Measurements from ENCODE around the gene CBLN3.

CBLN3 gene

DNA sequence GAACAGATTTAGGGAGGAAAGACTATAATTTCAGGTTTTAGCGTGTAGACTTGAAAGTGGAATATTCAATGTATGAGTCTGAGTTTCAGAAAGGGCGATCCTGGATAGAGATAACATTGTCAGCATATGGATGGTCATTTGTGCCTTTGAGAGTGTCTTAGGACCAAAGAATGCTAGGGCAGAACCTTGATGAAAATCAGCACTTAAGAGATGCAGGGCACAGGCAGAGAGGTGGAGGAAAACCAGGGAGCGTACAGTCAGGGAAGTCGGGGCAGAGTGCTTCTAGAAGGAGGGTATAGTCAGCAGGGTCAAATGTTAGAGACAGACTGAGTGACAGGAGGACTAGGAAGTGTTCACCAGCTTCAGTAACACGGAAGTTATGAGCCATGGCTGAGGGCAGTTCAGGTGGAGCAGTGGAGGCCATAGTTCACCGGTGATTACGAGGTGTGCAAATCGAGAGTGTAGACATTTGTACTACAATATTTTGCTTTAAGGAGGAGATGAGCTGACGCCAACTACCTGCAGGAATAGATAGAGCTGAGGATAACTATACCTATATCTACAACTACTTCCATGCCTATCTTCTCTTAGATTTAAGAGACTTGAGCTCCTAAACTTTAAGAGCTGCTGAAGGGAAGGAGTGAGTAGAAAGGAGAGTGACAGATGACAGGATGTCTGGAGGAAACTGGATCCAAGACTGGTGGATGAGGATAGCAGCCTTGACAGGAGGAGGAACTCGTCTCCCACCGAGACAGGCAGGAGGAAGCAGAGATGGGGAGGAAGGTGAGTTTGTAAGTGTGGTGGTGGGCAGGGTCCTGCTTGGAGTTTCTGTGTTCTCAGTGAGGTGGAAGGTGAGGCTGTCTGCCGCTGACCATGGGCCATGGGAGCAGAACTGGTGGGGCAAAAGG, 6.5 kb downstream of the CBLN3 start:
- no peak for DNase-seq (ENCODE audit: low read depth in 2 of 2)
- TF ChIP-seq, protein P1, sequence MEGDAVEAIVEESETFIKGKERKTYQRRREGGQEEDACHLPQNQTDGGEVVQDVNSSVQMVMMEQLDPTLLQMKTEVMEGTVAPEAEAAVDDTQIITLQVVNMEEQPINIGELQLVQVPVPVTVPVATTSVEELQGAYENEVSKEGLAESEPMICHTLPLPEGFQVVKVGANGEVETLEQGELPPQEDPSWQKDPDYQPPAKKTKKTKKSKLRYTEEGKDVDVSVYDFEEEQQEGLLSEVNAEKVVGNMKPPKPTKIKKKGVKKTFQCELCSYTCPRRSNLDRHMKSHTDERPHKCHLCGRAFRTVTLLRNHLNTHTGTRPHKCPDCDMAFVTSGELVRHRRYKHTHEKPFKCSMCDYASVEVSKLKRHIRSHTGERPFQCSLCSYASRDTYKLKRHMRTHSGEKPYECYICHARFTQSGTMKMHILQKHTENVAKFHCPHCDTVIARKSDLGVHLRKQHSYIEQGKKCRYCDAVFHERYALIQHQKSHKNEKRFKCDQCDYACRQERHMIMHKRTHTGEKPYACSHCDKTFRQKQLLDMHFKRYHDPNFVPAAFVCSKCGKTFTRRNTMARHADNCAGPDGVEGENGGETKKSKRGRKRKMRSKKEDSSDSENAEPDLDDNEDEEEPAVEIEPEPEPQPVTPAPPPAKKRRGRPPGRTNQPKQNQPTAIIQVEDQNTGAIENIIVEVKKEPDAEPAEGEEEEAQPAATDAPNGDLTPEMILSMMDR (IDR thresholded peaks at IDR 0.05; ENCODE audit: low read depth, low read length), result no peak
- no peak overlapping the region for H3K4me3 ChIP-seq (replicated peaks in 1 of 2; ENCODE audit: low read depth in 2 of 2, low read length in 2 of 2)

DNA sequence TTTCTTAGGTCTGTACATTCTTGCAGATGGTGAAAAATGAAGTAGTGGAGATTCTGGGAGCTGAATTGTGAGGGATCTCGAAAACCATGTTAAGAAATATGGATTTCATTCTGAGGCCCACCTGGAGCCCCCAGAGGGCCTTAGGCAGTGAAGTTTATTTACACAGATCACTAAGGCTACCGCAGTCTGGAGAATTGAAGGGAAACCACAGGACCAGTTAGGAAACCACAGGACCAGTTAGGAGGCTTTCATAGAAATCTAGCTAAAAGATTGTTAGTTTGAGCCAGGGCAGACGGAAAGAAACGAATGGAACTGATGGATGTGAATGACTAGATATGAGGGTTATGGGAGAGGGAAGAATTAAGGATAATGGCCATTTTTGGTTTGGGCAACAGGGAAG, 7.2 kb downstream of the CBLN3 start:
- no peak overlapping the region for H3K4me3 ChIP-seq (replicated peaks in 1 of 2; ENCODE audit: low read depth in 2 of 2, low read length in 2 of 2)
- TF ChIP-seq, protein P1 (IDR thresholded peaks at IDR 0.05; ENCODE audit: low read depth, low read length), result no peak
- no peak for DNase-seq (ENCODE audit: low read depth in 2 of 2)

DNA sequence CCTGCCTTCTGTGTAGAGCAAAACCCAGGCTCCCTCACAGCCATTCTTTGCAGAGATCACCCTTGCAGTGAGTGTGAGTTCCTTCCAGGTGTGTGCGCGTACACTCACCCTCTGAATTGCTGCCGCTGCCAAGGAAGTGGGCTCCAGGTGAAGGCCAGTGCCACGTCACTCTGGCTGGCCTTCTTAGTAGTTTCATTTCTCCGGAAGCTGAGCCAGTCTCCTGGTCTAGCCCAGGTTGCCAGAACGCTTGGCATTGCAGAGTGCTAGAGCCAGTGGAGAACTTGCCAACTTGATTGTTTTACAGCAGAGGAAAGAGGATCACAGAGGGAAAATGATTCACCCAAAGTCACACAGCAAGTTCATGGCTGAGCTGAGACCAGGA, 11.0 kb downstream of the CBLN3 start:
- H3K4me3 ChIP-seq (replicated peaks in 1 of 2; ENCODE audit: low read depth in 2 of 2, low read length in 2 of 2), result no peak overlapping the region
- TF ChIP-seq, protein P1 (IDR thresholded peaks at IDR 0.05; ENCODE audit: low read depth, low read length), result no peak
- DNase-seq (ENCODE audit: low read depth in 2 of 2), result peak; percentile 36 to 44

DNA sequence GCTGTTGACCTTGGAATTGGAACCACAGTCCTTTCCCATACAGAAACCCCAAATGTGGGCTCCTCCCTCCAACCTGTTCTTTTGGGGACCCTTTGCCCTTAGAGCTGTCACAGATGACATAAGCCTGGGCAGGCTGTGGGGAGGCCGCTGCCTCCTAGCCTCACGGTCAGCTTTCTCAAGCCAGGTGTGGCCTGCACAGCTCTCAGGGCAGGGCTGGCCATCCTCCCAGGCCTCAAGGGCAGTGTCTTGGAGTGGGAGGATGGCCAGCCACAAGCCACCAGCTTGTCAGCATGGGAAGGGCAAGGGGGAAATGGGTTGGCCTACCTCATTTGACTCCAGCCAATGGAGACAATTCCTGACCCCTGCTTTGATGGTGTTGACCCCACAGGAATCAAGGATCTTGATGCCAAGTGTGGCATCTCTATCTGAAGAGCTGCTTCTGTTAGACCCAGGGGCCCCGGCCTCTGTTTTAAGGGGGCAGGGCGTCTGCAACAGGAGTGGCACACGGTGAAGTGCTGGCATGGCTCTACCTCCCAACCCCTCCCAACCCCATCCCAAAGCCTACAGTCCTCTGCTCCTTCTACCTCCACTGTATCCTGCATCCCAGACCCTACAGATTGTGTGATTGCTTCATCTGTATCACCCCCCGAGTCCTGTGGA, 11.5 kb downstream of the CBLN3 start:
- DNase-seq (ENCODE audit: low read depth in 2 of 2), result no peak
- no peak overlapping the region for H3K4me3 ChIP-seq (replicated peaks in 1 of 2; ENCODE audit: low read depth in 2 of 2, low read length in 2 of 2)
- TF ChIP-seq, protein P1 (IDR thresholded peaks at IDR 0.05; ENCODE audit: low read depth, low read length), result no peak

DNA sequence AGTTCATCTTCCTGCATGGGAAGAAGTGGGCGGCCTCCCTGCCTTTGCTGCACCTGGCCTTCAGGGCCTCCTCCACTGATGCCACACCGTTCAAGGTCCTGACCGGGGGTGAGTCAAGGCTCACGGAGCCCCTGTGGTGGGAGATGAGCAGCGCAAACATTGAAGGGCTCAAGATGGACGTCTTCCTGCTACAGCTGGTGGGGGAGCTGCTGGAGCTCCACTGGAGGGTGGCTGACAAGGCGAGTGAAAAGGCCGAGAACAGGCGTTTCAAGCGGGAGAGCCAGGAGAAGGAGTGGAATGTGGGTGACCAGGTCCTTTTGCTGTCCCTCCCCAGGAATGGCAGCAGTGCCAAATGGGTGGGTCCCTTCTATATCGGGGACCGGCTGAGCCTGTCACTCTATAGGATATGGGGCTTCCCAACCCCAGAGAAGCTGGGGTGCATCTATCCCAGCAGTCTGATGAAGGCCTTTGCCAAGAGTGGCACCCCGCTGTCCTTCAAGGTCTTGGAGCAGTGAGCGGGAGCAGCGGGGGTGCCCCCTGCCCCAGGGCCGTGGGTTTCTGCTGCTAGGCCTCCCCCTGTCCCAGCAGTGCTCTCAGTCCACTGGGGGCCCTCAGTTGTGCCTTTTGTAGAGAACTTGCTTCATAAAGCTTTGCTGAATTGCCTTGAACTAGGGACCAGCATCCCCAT, 12.4 kb downstream of the CBLN3 start:
- TF ChIP-seq, protein P1 (IDR thresholded peaks at IDR 0.05; ENCODE audit: low read depth, low read length), result no peak
- H3K4me3 ChIP-seq (replicated peaks in 1 of 2; ENCODE audit: low read depth in 2 of 2, low read length in 2 of 2), result no peak overlapping the region
- no peak for DNase-seq (ENCODE audit: low read depth in 2 of 2)

DNA sequence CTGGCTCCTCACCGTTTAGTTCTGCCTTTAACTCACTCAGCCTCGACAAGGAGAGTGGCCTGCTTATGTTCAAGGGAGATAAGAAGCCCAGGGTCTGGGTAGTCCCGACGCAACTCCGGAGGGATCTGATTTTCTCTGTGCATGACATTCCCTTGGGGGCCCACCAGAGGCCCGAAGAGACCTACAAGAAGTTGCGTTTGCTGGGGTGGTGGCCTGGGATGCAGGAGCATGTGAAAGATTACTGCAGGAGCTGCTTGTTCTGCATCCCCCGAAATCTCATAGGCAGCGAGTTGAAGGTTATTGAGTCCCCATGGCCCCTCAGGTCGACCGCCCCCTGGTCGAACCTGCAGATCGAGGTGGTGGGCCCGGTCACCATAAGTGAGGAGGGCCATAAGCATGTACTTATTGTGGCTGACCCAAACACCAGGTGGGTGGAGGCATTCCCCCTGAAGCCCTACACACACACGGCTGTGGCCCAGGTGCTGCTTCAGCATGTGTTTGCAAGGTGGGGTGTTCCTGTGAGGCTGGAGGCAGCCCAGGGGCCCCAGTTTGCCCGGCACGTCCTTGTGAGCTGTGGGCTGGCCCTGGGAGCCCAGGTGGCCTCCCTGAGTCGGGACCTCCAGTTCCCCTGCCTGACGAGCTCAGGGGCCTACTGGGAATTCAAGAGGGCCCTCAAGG, 13.1 kb downstream of the CBLN3 start:
- TF ChIP-seq, protein P1 (IDR thresholded peaks at IDR 0.05; ENCODE audit: low read depth, low read length), result no peak
- DNase-seq (ENCODE audit: low read depth in 2 of 2), result no peak
- no peak overlapping the region for H3K4me3 ChIP-seq (replicated peaks in 1 of 2; ENCODE audit: low read depth in 2 of 2, low read length in 2 of 2)

All from cardiac fibroblast (primary cell).